Suppressor macrophage (primary cell): ENCODE measurements around the gene ANKRA2.
"Not testable (repeated sequence)": the region's sequence is repeated elsewhere in the genome, so short reads cannot be mapped to it uniquely, and the experiment has no call there.

Source experiments
- DNase-seq, 4 experiments: peaks; one replicate each; pipeline ENCODE4 v3.0.0-alpha.2; 2020 to 2022

ANKRA2 gene

GRCh38 chr5:73550016-73550415 is 15.4 kb downstream of the ANKRA2 start:
- DNase-seq: no peak

- DNase-seq: no peak
Measured at GRCh38 chr5:73545403-73545779, 20.0 kb downstream of the ANKRA2 start.

GRCh38 chr5:73544429-73545402 is 20.7 kb downstream of the ANKRA2 start:
- DNase-seq: no peak

- no peak for DNase-seq
Measured at GRCh38 chr5:73542020-73542419, 23.4 kb downstream of the ANKRA2 start.

GRCh38 chr5:73540192-73540591 is 25.2 kb downstream of the ANKRA2 start:
- no peak for DNase-seq

GRCh38 chr5:73539730-73540129 is 25.7 kb downstream of the ANKRA2 start:
- DNase-seq: no peak

GRCh38 chr5:73534971-73535370 is 30.5 kb downstream of the ANKRA2 start:
- no peak for DNase-seq

- DNase-seq: no peak
Measured at GRCh38 chr5:73534011-73534644, 31.3 kb downstream of the ANKRA2 start.

GRCh38 chr5:73532195-73532594 is 33.2 kb downstream of the ANKRA2 start:
- no peak for DNase-seq

GRCh38 chr5:73531356-73531755 is 34.1 kb downstream of the ANKRA2 start:
- DNase-seq: peak in 1 of 4 experiments; percentile 25

GRCh38 chr5:73529081-73529480 is 36.4 kb downstream of the ANKRA2 start:
- no peak for DNase-seq

GRCh38 chr5:73528248-73528647 is 37.2 kb downstream of the ANKRA2 start:
- DNase-seq: no peak

GRCh38 chr5:73525606-73526203 is 39.7 kb downstream of the ANKRA2 start:
- DNase-seq: no peak

- DNase-seq: no peak
Measured at GRCh38 chr5:73523861-73524260, 41.6 kb downstream of the ANKRA2 start.

GRCh38 chr5:73522989-73523388 is 42.5 kb downstream of the ANKRA2 start:
- DNase-seq: no peak

- peak; percentile 78 to 84 (median 80) for DNase-seq
Measured at GRCh38 chr5:73519531-73520283, 45.7 kb downstream of the ANKRA2 start.

GRCh38 chr5:73515232-73515631 is 50.2 kb downstream of the ANKRA2 start:
- DNase-seq: peak in 3 of 4 experiments; percentile 13 to 58 (median 22)

GRCh38 chr5:73514418-73514817 is 51.0 kb downstream of the ANKRA2 start:
- DNase-seq: no peak

- DNase-seq: no peak
Measured at GRCh38 chr5:73513996-73514395, 51.4 kb downstream of the ANKRA2 start.

GRCh38 chr5:73508521-73508920 is 56.9 kb downstream of the ANKRA2 start:
- DNase-seq: not testable (repeated sequence)

GRCh38 chr5:73507062-73507461 is 58.4 kb downstream of the ANKRA2 start:
- DNase-seq: no peak

GRCh38 chr5:73506459-73506955 is 58.9 kb downstream of the ANKRA2 start:
- no peak for DNase-seq
